Measurements from ENCODE around the gene KCNG1. TPM values are rescaled to one million over a fixed set of nuclear protein-coding genes. Genes with fewer than 3 reads are reported as not detected.

The KCNG1 gene
- total and polyA plus RNA-seq, 2 experiments from 2014 or later: 8.1 to 26.3 TPM

GRCh38 chr20:50977066-50978021 lies 45.6 kb downstream of the KCNG1 start:
- H3K4me3 Mint-ChIP-seq: no peak overlapping the region
- ATAC-seq: no peak

More at GRCh38 chr20:50977066-50978021, 45.6 kb downstream of the KCNG1 start:
- TF ChIP-seq CREB1 (CRISPR knock-in tag; IDR thresholded peaks at IDR 0.05; ENCODE audit: low read depth): no peak
- no peak for TF ChIP-seq REST (IDR thresholded peaks at IDR 0.05; ENCODE audit: unreplicated experiment)
- no peak for TF ChIP-seq ZNF114 (CRISPR knock-in tag; IDR thresholded peaks at IDR 0.05)
- no peak for TF ChIP-seq ZNF331 (CRISPR knock-in tag; IDR thresholded peaks at IDR 0.05; ENCODE audit: low read depth)
- TF ChIP-seq NANOG (IDR thresholded peaks at IDR 0.05; ENCODE audit: borderline replicate concordance): no peak
- TF ChIP-seq ZNF462 (CRISPR knock-in tag; IDR thresholded peaks at IDR 0.05): no peak
- TF ChIP-seq POLR2AphosphoS5 (IDR thresholded peaks at IDR 0.05; ENCODE audit: low read depth): no peak
- no peak for TF ChIP-seq CTCF (conservative IDR thresholded peaks at IDR 0.05; ENCODE audit: low read depth in 2 of 2)
- no peak for TF ChIP-seq JUNB (IDR thresholded peaks at IDR 0.05; ENCODE audit: unreplicated experiment)
- TF ChIP-seq EZH2phosphoT487 (IDR thresholded peaks at IDR 0.05; ENCODE audit: unreplicated experiment): no peak
- TF ChIP-seq EZH2 (IDR thresholded peaks at IDR 0.05; ENCODE audit: low read depth, unreplicated experiment): no peak
- no peak for TF ChIP-seq ETS1 (IDR thresholded peaks at IDR 0.05)
- no peak for TF ChIP-seq STAT1 (IDR thresholded peaks at IDR 0.05; ENCODE audit: unreplicated experiment)
- no peaks in the 10 kb centered on the region for H3K27me3 ChIP-seq (ENCODE audit: insufficient read depth)
- H3K27ac ChIP-seq (ENCODE audit: low read depth): no peak overlapping the region
- no peaks in the 10 kb centered on the region for H4K20me1 ChIP-seq (replicated peaks; ENCODE audit: insufficient read depth)
- no peaks in the 10 kb centered on the region for H3K36me3 Mint-ChIP-seq (ENCODE audit: low read depth)
- no peak overlapping the region; the same call in 1 of the 2 replicates for H2AFZ ChIP-seq
- DNase-seq (ENCODE audit: low spot score): no peak
- H3K9me3 Mint-ChIP-seq: peaks cover 2% of the 10 kb centered on the region; the same call in 1 of the 3 replicates
- H3K27ac Mint-ChIP-seq: no peak overlapping the region
- H3K9me2 ChIP-seq (ENCODE audit: insufficient read depth): no peaks in the 10 kb centered on the region
- 0 out of 2 replicates have a peak, but pooled peaks cover 2% of the 10 kb centered on the region for H3F3A ChIP-seq (replicated peaks; ENCODE audit: low read depth)
- peaks cover 4% of the 10 kb centered on the region; the same call in 1 of the 3 replicates for H3K4me1 Mint-ChIP-seq
- no peak overlapping the region for H3K4me3 ChIP-seq
- H3K36me3 ChIP-seq (ENCODE audit: insufficient read depth): no peaks in the 10 kb centered on the region
- no peaks in the 10 kb centered on the region for H3K79me2 ChIP-seq (replicated peaks; ENCODE audit: insufficient read depth)
- no peaks in the 10 kb centered on the region for H3K4me1 ChIP-seq (ENCODE audit: insufficient read depth)
- peaks cover 3% of the 10 kb centered on the region for H3K27me3 Mint-ChIP-seq (ENCODE audit: insufficient read depth, low read depth, poor library complexity)
- H3K4me2 ChIP-seq: no peak overlapping the region
